HG02884 (cell line): ENCODE data around the gene ARL17B.
"Not testable (repeated sequence)": the region's sequence is repeated elsewhere in the genome, so short reads cannot be mapped to it uniquely, and the experiment has no call there.

ENCODE experiments used
- ATAC-seq: cut with Tn5 transposase; IDR thresholded peaks from one replicate; pipeline ENCODE4 v1.9.1; 2021; ENCODE audit warnings: mild to moderate bottlenecking, moderate library complexity; ENCODE audit not compliant: unreplicated experiment

The ARL17B gene

DNA sequence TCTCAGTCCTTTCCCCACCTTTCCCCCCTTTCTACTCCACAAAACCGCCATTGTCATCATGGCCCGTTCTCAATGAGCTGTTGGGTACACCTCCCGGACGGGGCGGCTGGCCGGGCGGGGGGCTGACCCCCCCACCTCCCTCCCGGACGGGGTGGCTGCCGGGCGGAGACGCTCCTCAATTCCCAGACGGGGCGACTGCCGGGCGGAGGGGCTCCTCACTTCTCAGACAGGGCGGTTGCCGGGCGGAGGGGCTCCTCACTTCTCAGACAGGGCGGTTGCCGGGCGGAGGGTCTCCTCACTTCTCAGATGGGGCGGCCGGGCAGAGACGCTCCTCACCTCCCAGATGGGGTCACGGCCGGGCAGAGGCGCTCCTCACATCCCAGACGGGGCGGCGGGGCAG lies 108.8 kb downstream of the ARL17B start:
- ATAC-seq, result not testable (repeated sequence)

DNA sequence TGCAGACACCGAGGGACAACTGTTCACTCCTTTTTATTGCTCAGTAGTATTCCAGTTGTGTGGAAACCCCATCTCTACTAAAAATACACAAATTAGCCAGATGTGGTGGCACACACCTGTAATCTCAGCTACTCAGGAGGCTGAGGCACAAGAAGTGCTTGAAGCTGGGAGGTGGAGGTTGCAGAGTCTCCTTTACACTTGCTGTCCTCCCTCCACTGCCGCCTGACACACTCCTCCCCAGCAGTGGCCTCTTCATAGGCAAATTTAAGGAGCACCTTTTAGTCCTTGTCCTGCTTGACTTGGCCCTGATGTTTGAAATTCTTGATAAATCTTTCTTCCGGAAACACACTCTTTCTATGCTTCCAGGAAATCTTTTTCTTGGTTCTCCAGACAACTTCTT lies 112.4 kb downstream of the ARL17B start:
- not testable (repeated sequence) for ATAC-seq

DNA sequence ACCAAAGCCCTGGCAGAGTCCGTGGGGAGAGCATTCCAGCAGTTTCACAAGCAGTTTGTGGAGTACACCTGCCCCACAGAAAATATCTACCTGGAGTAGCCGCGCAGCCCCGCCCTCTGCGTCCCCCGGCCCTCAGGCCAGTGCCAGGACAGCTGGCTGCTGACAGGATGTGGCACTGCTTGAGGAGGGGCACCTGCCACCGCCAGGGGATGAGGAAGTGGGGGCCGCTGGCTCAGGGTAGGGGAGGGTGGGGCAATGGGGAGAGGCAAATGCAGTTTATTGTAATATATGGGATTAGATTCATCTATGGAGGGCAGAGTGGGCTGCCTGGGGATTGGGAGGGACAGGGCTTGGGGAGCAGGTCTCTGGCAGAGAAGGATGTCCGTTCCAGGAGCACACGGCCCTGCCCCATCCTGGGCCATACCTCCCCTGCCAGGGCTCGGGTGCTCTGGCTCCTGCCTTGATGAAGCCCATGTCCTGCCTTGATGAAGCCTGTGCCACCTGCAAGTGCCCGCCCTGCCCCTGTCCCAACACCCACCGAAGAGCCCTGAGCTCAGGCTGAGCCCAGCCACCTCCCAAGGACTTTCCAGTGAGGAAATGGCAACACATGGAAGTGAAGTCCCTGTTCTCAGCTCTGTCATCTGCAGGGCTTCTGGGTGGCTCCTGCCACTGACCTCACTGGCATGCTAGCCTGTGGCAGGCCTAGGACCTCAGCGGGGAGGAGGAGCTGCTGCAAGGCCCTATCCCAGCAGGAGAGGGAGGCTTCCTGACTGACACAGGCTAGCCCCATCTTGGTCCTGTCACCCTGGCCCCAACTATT lies 116.4 kb downstream of the ARL17B start:
- ATAC-seq, result not testable (repeated sequence)

DNA sequence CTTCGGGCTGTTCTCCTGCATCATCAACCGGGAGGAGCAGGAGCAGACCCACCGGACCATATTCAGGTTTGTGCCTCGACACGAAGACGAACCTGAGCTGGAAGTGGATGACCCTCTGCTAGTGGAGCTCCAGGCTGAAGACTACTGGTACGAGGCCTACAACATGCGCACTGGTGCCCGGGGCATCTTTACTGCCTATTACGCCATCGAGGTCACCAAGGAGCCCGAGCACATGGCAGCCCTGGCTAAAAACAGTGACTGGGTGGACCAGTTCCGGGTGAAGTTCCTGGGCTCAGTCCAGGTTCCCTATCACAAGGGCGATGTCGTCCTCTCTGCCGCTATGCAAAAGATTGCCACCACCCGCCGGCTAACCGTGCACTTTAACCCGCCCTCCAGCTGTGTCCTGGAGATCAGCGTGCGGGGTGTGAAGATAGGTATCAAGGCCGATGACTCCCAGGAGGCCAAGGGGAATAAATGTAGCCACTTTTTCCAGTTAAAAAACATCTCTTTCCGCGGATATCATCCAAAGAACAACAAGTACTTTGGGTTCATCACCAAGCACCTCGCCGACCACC lies 117.1 kb downstream of the ARL17B start:
- not testable (repeated sequence) for ATAC-seq

DNA sequence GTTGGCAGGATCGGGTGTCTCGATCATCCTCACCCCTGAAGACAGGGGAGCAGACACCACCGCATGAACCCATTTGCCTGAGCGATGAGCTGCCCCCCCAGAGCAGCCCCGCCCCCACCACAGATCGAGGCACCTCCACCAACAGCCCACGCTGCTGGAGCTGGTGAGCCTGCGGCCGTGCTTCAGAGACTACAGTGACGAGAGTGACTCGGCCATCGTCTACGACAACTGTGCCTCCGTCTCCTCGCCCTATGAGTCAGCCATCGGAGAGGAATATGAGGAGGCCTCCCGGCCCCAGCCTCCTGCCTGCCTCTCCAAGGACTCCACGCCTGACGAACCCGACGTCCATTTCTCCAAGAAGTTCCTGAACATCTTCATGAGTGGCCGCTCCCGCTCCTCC lies 117.6 kb downstream of the ARL17B start:
- not testable (repeated sequence) for ATAC-seq

DNA sequence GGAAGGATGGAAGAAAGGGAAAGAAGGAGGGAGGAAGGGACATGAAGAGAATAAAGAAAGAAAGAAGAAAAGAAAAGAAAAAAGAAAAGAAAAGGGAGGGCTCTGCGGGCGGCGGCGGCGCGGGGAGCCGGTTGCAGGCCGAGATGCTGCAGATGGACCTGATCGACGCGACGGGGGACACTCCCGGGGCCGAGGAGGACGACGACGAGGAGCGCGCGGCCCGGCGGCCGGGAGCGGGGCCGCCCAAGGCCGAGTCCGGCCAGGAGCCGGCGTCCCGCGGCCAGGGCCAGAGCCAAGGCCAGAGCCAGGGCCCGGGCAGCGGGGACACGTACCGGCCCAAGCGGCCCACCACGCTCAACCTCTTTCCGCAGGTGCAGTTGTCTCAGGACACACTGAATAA lies 118.1 kb downstream of the ARL17B start:
- ATAC-seq, result not testable (repeated sequence)

DNA sequence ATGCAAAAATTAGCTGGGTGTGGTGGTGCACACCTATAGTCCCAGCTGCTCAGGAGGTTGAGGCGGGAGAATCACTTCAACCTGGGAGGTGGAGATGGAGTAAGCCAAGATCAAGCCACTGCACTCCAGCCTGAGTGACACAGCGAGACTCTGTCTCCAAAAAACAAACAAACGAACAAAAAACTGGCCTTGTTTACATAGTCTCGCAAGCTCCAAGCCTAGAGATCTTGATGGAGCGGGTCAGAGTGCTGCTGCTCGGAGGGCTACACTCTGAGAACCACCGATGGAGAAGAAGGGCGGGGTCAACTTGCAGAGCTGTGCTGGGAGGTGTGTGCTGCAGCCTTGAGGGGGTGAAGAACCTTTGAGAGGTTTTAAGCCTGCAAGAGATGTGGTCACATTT lies 130.2 kb downstream of the ARL17B start:
- ATAC-seq, result not testable (repeated sequence)

DNA sequence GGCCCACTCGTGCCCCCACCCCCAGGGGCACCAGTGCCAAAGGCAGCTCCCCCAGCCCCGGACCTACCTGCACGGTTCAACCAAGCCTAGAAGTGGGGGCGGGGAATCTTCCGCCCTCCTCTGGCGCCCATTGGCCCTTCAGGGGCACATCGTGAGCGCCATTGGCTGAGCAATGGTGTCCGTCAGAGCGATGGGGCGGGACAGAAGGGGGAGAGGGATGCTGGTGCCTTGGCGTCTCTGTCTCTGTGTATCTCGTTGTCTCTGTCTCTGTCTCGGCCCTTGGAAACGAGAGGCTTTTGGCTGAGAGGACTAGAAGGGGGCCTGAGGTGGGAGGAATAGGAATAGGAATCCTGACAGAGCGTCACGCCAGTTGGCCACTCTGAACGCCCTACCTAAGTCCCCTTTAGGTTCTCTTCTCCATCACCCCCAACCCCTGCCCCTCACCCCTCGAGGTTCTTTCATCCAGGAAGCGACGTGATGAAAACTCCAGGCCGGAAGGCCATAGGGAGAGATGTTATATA lies 136.2 kb downstream of the ARL17B start:
- peak; percentile 98 for ATAC-seq

DNA sequence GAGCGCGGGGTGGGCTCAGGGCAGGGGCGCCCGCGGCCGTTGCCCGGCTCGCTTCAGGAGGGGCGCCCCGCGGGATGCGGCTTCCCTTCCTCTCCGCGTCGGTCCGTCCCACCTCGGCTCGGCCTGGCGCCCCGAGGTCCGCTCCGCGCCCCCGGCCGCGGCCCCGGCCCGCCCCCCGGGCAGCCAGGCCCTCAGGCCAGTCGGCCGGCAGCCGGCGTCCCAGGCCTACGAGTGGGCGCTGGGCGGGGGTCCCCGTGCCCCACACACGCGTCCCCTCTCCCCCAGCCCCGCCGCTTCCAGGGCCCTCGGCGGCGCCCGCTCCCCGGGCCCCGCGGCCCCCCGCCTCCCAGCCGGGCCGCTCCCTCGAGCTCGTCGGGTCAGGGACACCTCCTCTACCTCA lies 136.7 kb downstream of the ARL17B start:
- ATAC-seq, result peak; percentile 35
